Stimulated activated CD4-positive, alpha-beta T cell treated with anti-CD3 and anti-CD28 coated beads, Interleukin-12 subunit alpha, Interleukin-12 subunit beta, amount 100 ng/mL, for 4 hours (primary cell): ENCODE measurements around the gene RNU1-2.
"Not testable (repeated sequence)": the region's sequence is repeated elsewhere in the genome, so short reads cannot be mapped to it uniquely, and the experiment has no call there.

Experiments used
- DNase-seq: peaks from one replicate; pipeline ENCODE4 v3.0.0-alpha.2; 2020

RNU1-2 gene

GRCh38 chr1:16888860-16889816 is 6.6 kb upstream of the RNU1-2 start:
- peak; percentile 65 for DNase-seq

GRCh38 chr1:16890539-16891021 is 5.2 kb upstream of the RNU1-2 start:
- not testable (repeated sequence) for DNase-seq

DNA sequence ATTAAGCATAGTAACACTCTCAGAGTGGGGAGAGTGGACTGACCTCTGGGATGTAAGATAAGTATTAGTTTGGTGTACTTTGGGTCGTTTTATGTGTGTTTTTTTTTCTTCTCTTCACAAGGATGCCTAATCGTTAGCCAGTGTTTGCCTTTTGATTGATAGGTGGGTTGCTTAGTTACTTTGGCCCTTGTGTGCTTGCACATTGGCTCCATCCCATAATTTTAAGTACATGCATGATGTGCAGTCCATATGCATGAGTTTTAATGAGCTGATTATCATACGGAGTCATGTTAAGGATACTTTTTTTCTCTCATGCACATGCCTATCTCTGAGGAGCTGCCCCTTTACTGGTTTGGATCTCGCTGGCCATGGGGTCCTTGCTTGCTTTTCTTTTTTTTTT is 4.7 kb upstream of the RNU1-2 start:
- DNase-seq = not testable (repeated sequence)

- DNase-seq = not testable (repeated sequence)
Observed at GRCh38 chr1:16892978-16893525, 2.7 kb upstream of the RNU1-2 start.

- not testable (repeated sequence) for DNase-seq
Observed at GRCh38 chr1:16893796-16894195, 2.0 kb upstream of the RNU1-2 start.

- not testable (repeated sequence) for DNase-seq
Observed at GRCh38 chr1:16894338-16894737, 1.4 kb upstream of the RNU1-2 start.

DNA sequence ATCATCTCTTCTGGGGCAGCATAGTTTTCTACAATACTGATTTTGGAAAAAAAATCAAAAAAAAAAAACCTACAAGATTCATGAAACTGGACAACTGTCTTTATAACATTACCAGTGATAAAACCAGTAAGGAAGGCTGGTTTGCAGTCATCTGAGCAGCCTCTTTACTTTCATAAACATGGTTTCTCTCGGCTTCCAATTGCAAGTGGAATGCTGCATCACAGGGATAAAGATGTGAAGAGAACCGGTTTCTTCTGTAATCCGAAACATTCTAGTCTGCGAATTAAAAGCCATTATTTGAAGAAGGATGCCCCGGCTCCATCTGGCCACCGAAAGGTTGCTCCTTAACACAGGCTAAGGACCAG is 565 bp upstream of the RNU1-2 start:
- DNase-seq = not testable (repeated sequence)

DNA sequence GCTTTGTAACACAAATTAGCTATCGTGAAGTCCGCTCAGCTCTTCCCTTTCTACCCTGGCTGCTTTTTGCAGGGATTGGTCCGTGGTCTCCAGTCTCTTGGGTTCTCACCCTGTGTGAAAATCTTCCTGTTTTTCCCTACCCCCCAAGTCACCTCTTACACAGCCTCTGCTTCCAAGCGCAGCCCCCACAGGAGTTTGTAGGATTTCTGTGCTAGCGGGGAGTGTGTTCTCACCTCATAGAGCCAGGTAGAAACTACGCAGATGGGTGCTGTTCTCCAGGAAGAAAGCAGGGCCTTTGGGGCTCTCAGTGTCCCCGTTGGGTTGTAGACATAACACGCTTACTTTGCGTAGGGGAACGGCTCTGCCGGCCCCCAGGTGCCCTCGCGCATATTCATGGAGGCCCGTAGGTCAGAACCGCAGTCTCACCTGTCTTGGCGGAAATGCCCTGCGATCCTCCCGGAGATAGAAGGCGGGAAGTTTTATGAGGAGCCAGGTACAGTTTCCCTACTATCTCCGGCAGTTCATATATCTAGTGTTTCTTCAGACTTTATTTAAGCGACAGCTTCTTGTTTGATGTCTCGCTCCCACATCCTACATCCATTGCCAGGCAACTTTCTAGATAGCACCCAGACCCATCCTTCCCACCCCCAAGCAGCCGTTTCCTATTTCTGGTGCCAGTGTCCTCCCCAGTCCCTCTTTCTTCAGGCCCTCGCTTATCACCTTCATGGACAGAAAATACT is 706 bp downstream of the RNU1-2 start:
- DNase-seq = peak; percentile 70

DNA sequence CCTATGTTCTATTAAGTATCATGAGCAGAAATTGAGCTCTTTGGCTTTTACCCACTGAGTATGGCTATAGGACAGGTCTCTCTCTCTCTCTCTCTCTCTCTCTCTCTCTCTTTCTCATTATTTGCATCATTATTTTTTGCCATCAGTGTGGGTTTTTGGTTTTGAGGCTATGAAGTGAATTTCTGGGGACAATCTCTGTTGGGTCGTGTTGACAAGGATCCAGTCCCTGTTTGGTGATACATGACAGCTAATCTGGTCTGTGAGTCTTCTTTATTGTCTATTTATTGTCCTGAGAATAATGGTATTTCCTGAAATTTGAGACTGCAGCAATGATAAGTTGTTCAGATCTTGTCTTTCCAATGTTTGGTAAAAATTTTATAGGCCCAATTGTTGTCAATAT is 1.9 kb downstream of the RNU1-2 start:
- not testable (repeated sequence) for DNase-seq

GRCh38 chr1:16898298-16898697 is 2.5 kb downstream of the RNU1-2 start:
- DNase-seq = not testable (repeated sequence)

GRCh38 chr1:16899020-16899419 is 3.2 kb downstream of the RNU1-2 start:
- DNase-seq = not testable (repeated sequence)

GRCh38 chr1:16900751-16901150 is 5.0 kb downstream of the RNU1-2 start:
- DNase-seq = no peak

GRCh38 chr1:16901371-16901770 is 5.6 kb downstream of the RNU1-2 start:
- not testable (repeated sequence) for DNase-seq

- no peak for DNase-seq
Observed at GRCh38 chr1:16903054-16903453, 7.3 kb downstream of the RNU1-2 start.

DNA sequence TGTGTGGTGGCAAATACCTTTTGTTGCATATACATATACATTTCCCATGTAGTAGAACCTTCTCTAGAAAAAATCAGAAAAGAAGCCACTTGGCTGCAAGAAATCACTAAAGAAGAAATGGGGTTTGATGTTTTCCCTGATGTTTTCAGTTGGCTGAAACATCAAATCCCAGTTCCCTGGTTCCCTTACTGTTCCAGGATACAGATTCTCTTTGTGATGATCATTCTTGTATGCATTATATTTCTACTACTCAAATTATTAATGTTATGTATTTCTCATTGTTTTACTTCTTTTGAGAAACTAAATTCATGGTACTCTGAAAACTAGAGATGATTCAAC is 7.6 kb downstream of the RNU1-2 start:
- no peak for DNase-seq

GRCh38 chr1:16904560-16905109 is 8.9 kb downstream of the RNU1-2 start:
- DNase-seq = peak; percentile 96

DNA sequence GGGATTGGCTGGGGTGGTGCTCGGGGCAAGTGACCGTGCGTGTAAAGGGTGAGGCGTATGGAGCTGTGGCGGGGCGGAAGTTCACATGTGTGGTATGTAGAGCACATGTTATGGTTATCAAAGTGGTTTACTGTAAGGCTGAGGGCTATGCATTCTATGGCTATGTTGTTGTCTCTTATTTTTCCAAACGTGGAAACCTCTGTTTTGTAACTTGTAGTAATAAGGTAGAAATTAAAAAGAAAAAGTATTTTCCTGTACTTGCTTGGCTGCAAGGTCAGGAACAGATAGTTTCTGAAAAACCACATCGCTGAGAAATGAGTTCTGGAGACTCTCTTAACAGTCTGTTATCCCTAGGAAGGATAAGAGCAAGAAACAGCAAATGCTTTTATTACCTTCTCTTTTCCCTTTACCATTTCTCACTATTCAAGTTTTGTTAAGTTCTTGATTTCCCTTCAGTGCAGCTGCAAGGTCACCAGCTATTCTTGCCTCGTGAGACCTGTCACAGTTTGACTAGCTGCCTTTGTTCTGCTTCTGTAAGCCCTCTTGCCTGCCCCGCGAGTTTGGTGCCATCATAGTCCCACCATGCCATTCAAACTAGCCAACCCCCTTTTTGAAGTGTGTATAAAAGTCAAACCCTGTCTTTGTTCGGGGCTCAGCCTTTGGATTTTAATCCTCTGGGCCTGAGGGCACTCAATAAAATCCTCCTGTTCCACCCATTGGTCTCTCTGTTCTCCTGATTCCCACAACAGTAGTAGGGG is 9.5 kb downstream of the RNU1-2 start:
- peak; percentile 38 for DNase-seq

GRCh38 chr1:16905868-16906702 is 10.3 kb downstream of the RNU1-2 start:
- DNase-seq = no peak

DNA sequence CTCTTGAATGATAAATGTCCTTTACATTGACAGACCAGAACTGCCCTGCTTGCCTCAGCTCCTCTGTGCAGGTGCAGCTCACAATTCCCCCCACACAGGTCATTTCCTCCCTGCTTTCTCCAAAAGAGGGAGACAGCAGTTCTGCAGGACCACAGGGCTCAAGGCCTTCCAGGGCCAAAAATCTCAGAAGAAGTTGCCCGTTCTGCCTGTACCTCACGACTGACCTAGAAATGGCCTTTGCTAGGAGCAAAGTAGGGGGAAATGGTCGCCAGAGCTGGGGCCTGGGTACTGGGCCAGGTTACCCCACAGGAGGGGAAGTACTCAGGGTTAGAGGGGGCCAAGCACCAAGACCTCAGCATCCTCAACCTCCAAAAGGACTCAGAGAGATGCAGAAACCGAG is 11.1 kb downstream of the RNU1-2 start:
- DNase-seq = no peak

- DNase-seq = no peak
Observed at GRCh38 chr1:16907870-16908758, 12.3 kb downstream of the RNU1-2 start.
